Stimulated activated CD4-positive, alpha-beta T cell treated with anti-CD3 and anti-CD28 coated beads, TNF-alpha, amount 100 ng/mL, for 4 hours (primary cell): ENCODE results near the gene F8.
"Not testable (repeated sequence)": the region's sequence is repeated elsewhere in the genome, so short reads cannot be mapped to it uniquely, and the experiment has no call there.

Experiments
- DNase-seq, 3 experiments: peaks; one replicate each; pipeline ENCODE4 v3.0.0-alpha.2; 2020; ENCODE audit warnings: low read depth in 3 of 3

The F8 gene

DNA sequence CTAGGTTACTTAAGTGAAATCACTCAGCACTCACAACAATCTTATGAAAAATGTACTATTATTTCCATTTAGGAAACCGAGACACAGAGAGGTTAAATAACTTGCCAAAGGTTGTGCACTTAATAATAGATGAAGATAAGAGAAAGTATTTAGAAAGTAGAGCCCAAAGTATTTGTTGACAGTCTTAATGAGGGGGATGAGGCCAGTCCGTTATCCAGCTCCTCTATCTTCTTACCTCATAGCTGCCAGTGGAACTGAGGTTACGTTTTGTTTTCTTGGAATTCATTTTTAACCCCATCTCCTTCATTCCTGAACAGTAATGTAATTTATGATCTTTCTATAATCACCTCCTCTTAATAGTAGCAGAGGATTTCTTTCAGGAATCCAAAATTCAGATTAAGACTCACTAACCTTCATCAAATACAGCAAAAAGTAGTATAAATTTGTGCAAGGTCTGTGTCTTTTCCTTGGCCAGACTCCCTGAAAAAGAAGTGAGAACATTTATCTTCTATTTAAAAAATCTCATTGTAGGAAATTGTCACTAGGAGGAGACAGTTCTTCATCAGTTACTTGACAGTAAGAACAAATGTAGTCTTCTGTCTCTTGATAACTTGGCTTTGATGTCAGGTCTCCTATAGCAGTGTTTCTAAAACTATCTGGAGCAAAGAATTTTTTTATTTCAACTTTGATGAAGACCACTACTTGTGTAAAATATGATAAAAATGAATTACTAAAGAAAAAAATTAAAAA is 35.5 kb downstream of the F8 start:
- DNase-seq, result no peak

DNA sequence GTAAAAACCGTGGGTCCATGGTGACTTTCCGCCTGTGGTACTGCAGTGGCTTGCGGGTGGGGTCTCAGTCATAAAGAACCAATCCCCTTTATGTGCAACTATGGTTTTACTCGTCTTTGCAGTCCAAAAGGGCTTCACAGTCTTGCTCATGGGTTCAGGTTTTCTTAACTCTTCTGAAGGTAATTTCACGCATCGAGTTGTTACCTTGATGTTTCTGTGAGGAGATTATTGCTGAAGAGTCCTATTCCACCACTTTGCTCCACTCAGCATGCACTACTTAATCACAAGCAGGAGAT is 41.5 kb downstream of the F8 start:
- no peak for DNase-seq

DNA sequence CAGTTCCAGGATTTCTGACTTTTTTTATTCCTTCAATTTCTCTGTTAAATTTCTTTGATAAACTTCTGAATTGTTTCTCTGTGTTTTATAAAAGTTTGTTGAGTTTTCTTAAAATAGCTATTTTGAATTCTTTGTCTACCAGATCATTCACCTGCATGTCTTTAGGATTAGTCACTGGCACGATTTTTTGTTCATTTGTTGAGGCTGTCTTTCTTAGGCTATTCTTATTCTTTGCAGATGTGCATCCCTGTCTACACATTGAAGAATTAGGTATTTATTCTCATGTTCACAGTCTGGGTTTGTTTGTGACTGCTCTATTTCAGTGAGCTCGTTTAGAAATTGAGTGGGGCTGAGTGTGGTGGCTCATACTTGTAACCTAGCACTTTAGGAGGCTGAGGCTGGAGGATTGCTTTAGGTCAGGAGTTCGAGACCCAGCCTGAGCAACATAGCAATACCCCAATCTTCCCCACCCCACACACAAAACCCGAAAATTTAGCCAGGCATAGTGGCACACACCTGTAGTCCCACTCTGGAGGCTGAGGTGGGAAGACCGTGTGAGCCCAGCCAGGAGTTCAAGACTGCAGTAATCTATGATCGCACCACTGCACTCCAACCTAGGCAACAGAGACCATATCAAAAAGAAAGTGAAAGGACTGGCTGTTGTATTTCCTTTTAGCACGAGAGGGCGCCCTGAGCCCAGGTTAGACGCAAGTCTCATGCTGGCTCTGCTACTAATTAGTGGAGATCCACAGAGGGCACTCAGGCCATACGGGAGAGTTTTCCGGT is 42.0 kb downstream of the F8 start:
- DNase-seq, result peak; percentile 35 to 55 (median 51)

DNA sequence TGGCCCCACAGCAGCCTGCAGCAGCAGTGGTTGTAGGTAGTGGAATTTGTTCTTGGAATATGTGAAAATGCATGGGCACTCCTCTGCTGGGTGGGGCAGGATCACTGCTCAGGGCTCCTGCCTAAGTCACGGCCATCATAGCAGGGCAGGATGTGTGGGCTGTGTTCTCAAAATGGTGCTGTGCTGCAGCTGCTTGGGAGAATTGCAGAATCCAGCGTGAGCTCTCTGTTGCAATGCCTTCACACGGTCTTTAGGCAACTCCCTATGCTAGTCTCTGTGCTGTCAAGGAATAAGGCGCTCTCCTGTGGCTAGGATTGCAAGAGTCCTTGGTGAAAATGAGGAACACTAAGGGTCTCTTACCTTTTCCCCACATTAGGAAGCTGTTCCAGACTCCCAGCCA is 42.9 kb downstream of the F8 start:
- no peak for DNase-seq

DNA sequence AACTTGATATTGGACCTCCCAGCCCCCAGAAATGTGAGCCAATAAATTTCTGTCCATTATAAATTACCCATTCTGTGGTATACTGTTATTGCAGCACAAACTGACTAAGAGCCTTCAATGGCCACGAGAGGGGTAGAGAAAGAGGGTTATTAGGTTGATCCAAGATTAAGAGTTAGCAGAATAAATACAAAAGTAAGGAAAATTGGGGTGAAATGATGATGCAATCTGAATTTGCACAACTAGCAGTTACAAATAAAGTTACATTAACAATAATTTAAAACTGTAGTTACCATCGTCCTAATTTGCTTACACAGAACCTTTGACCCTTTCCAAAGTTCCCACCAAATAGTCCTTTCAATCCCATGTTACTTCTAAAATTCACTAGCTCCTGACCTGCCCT is 54.2 kb downstream of the F8 start:
- DNase-seq, result no peak

DNA sequence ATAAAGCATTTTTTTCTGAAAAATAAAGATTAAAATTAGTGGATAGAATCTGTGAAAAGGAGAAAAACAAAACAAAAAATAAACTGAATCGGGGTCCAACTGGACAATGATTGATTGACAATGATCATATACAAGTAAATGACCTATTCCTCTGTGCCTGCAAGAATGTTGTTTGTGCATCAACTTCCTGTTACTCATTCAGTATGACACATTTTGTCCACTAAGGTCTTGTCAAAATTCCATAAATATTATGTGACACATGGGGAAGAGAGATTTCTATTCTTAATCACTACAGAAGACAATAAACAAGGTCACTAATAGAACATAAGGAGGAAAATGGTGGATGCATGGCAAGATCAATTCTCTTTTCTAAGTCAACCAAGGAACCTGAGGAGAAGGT is 54.9 kb downstream of the F8 start:
- DNase-seq, result no peak

DNA sequence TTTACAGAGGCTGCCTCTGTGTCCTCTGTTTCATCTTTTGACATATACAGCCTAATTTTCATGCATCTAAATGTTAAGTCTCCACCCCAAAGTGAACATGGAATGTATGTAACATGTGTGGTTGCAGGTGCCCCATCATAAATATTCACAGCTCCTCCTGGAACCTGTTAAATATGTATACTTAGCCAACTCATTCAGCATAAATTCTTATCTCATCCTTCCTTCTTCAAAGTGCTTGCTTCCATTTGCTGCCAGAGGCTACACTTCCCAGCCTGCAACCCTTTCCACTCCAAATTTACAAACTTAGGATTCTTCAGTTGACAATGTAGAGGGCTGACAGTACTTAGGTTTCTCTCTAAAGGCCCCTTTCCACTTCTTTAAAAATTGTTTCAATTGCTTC is 60.6 kb downstream of the F8 start:
- no peak for DNase-seq

DNA sequence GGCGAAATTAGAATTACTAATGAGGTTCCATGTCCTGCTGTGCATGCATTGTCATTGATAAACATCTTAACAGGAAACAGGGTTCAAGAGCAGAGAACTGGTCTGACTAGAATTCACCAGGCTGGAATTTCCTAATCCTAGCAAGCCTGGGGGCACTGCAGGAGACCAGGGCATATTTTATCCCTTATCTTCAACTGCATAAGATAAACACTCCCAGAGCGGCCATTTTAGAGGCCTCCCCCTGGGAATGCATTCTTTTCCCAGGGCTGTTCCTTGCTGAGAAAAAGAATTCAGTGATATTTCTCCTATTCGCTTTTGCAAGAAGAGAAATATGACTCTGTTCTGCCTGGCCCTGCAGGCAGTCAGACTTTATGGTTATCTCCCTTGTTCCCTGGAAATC is 66.7 kb downstream of the F8 start:
- not testable (repeated sequence) for DNase-seq

DNA sequence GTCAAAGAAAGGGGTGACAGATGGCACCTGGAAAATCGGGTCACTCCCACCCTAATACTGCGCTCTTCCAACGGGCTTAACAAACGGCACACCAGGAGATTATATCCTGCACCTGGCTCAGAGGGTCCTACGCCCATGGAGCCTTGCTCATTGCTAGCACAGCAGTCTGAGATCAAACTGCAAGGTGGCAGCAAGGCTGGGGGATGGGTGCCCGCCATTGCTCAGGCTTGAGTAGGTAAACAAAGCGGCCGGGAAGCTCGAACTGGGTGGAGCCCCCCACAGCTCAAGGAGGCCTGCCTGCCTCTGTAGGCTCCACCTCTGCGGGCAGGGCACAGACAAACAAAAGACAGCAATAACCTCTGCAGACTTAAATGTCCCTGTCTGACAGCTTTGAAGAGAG is 83.3 kb downstream of the F8 start:
- not testable (repeated sequence) for DNase-seq

DNA sequence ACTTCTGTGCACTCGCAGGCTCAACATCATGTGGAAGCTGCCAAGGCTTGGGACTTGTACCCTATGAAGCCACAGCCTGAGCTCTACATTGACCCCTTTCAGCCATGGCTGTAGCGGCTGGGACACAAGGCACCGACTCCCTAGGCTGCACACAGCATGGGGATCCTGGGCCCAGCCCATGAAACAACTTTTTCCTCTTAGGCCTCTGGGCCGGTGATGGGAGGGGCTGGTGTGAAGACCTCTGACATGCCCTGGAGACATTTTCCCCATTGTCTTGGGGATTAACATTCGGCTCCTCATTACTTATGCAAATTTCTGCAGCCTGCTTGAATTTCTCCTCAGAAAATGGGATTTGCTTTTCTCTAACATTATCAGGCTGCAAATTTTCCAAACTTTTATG is 97.8 kb downstream of the F8 start:
- DNase-seq, result not testable (repeated sequence)

DNA sequence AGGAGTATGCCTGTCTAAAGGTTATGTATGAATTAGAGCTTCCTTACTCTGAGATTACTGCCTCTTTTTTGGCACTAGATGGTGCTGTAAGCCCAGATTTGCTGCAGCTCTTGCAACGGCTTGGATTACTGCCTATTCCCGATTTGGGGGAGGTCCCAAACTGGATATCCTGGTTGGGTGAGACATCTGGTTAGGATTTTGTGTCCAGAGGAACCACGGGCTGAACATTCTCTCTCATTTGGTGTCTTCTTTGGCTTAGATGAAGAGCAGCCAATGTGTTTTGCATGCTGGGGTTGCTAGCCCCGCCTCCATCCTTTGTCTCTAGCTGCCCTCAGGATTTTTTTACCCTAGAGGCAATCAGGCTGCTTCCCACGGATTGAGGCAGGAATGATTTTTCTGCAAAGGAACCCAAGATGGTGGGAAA is 104.5 kb downstream of the F8 start:
- peak in 1 of 3 experiments; percentile 0 for DNase-seq

DNA sequence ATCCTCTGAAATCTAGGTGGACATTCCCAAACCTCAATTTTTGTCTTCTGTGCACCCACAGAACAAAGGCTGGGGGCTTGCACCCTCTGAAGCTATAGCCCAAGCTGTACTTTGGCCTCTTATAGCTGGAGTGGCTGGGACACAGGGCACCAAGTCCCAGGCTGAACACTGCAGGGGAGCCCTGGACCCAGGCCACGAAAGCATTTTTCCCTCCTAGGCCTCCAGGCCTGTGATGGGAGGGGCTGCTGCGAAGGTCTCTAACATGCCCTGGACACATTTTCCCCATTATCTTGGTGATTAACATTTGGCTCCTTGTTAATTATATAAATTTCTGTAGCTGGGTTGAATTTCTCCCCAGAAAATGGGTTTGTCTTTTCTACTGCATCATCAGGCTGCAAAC is 108.5 kb downstream of the F8 start:
- DNase-seq, result no peak

DNA sequence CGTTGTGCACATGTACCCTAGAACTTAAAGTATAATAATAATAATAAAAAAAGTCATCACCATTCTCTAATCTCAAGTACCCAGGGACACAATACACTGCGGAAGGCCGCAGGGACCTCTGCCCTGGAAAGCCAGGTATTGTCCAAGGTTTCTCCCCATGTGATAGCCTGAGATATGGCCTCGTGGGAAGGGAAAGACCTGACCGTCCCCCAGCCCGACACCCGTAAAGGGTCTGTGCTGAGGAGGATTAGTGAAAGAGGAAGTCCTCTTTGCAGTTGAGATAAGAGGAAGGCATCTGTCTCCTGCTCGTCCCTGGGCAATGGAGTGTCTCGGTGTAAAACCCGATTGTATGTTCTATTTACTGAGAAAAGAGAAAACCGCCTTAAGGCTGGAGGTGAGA is 112.0 kb downstream of the F8 start:
- not testable (repeated sequence) for DNase-seq

DNA sequence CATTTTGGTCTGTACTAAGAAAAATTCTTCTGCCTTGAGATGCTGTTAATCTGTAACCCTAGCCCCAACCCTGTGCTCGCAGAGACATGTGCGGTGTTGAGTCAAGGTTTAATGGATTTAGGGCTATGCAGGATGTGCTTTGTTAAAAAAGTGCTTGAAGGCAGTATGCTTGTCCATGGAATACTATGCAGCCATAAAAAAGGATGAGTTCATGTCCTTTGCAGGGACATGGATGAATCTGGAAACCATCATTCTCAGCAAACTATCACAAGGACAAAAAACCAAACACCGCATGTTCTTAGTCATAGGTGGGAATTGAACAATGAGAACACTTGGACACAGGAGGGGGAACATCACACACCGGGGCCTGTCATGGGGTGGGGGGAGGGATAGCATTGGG is 112.5 kb downstream of the F8 start:
- not testable (repeated sequence) for DNase-seq

DNA sequence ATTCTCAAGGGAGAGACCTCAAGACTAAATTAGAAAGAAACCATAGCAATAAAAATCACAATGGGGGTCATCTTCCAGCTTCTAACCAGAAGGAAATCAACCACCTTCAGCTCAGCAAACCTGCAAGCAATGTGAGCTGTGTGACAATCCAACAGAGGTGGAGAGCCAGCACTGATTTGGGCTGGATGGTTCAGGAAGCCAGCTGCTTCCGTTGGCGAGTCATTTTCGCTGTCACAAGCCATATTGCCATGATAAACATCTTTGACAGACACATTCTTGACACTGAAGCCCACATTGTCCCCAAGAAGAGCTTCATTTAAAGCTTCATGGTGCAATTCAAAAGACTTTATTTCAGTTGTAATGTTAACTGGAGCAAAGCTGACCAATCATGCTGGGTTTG is 113.7 kb downstream of the F8 start:
- no peak for DNase-seq

DNA sequence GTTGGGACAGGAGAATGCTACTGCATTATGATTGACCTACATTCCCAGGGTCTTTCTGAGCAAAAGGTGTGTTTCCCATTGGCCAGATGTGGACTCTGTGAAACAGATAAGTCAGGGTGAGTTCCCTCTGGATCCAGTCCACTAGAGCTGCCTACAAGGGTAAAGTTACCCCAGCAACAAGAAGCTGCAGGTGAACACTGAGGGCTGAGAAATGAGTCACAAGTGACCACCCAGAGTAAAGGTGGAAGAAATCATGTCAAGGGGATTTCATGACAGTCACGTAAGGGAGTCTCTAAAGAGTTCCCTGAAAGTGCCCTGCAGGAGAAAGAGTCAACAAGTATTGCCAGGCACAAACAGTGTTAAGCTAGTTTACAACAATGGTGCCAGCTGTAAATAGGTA is 120.1 kb downstream of the F8 start:
- DNase-seq, result no peak

DNA sequence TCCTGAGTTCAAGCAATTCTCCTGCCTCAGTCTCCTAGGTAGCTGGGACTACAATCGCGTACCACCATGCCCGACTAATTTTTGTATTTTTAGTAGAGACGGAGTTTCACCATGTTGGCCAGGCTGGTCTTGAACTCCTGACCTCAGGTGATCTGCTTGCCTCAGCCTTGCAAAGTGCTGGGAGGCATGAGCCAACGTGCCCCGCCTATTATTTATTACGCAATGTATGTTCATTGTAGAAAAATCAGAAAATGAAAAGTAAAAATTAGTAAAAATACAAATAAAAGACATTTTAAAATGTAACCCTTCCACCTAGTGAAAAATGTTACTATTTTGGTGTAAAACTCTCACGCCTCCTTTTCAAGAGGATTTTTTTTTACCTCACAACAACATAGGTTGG is 122.2 kb downstream of the F8 start:
- no peak for DNase-seq

DNA sequence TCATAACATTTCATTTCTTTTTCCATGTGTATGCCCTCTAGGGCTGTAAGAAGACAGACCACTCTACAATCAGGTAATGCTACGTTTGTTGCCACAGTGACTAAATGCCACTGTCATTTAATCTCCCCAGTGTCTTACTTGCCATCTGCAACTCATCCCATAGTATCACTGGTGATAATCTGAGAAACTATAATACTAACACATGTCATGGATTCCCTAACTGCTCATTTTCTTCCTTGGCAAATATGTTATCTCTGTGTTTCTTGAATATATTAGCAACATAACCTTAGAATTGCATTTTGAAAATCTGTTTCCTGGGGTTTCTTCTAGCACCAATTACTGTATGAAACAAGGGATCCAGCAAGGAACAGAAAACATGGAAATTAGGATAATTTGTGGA is 130.2 kb downstream of the F8 start:
- no peak for DNase-seq

DNA sequence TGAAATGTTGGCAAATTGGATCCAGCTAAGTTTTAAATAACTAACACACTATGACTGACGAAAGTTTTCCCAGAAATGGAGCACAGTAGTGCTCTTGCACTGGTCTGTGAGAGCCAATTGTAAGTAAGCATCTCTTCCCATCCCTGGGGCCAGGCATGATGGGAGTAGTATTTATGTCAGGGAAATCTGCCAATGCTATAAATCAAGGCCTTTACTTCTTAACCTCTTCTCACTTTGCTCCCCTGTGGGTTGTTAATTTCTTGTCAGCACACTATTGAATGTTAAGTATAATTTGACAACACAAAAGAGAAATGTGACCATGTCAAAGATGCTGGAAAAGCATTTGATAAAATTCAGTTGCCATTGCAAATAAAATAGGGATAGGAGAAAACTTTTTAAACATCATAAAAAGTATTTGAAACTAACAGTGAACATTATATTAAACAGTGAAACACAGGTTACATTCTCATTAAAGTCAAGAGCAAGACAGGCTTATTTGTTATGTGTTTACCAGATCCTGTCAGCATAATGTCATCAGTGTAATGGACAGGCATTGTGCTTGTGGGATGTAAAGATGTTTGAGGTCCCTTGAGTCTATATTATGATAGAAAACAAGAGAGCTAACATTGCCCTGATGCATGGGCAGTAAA is 131.4 kb downstream of the F8 start:
- no peak for DNase-seq

DNA sequence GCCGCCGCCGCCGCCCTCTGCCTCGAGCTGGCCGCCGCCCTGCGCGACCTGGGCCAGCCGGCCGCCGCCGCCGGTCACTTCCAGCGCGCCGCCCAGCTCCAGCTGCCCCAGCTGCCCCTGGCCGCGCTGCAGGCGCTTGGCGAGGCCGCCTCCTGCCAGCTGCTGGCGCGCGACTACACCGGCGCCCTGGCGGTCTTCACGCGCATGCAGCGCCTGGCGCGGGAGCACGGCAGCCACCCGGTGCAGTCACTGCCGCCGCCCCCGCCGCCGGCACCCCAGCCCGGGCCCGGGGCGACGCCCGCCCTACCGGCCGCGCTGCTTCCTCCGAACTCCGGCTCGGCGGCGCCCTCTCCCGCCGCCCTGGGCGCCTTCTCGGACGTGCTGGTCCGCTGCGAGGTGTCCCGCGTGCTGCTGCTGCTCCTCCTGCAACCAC is 135.7 kb downstream of the F8 start:
- not testable (repeated sequence) for DNase-seq

DNA sequence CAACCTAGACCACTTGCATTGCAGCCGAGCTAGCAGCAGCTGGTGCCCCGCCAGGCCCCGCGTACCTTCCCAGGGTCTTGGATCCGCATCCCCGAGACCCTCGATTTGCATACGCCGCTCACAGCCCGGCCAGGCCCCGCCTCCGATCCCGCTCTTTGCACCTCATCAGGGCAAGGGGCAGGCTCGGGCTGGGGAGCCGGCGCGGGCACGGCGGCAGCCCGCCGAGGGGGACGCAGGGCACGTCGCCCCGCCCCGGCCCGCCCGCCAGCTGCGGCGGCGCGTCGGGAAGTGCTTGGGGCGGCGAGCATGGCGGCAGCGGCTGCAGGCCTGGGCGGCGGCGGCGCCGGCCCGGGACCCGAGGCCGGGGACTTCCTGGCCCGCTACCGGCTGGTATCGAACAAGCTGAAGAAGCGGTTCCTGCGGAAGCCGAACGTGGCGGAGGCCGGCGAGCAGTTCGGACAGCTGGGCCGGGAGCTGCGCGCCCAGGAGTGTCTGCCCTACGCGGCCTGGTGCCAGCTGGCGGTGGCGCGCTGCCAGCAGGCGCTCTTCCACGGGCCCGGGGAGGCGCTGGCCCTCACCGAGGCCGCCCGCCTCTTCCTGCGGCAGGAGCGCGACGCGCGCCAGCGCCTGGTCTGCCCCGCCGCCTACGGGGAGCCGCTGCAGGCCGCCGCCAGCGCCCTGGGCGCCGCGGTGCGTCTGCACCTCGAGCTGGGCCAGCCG is 136.3 kb downstream of the F8 start, which contains the start of gene F8A1:
Gene F8A1 (plus strand): TSS at position 287 of the 720 bp plus-strand sequence. CDS start 20 bp downstream, at position 307.
- peak; percentile 8 to 22 (median 11) for DNase-seq

DNA sequence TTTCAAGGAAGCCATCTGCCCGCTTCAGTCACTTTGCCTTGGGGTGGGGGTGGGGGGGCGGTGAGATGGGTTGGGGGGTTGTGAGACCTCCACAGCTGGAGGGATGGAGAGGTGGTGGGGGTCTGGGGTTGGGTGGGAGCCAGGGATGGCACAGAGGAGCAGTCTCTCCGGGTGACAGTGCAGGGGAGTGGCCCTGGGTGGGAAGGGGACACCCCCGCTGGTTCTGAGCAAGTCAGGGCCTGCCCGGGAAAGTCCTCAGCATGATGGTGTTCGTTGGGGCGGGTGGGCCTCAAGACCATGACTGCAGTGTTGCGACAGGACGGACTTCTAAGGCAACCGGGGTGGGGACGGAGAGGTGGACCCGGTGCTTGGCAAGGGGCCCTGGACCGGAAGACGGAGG is 137.0 kb downstream of the F8 start:
- not testable (repeated sequence) for DNase-seq
